Measurements from ENCODE around the gene CXCR4.

CXCR4 gene

GRCh38 chr2:136131961-136132824 is 14.2 kb upstream of the CXCR4 start:
- no peak for DNase-seq (ENCODE audit: low read depth in 2 of 2)

- no peak for DNase-seq (ENCODE audit: low read depth in 2 of 2)
Measured at GRCh38 chr2:136131484-136131960, 13.6 kb upstream of the CXCR4 start.

GRCh38 chr2:136130511-136130910 is 12.6 kb upstream of the CXCR4 start:
- no peak for DNase-seq (ENCODE audit: low read depth in 2 of 2)

- DNase-seq (ENCODE audit: low read depth in 2 of 2), result no peak
Measured at GRCh38 chr2:136130045-136130444, 12.1 kb upstream of the CXCR4 start.

- no peak for DNase-seq (ENCODE audit: low read depth in 2 of 2)
Measured at GRCh38 chr2:136129601-136130000, 11.7 kb upstream of the CXCR4 start.

- no peak for DNase-seq (ENCODE audit: low read depth in 2 of 2)
Measured at GRCh38 chr2:136128905-136129304, 11.0 kb upstream of the CXCR4 start.

- no peak for DNase-seq (ENCODE audit: low read depth in 2 of 2)
Measured at GRCh38 chr2:136128366-136128765, 10.4 kb upstream of the CXCR4 start.

GRCh38 chr2:136127356-136127755 is 9.4 kb upstream of the CXCR4 start:
- DNase-seq (ENCODE audit: low read depth in 2 of 2), result no peak

GRCh38 chr2:136126421-136126926 is 8.5 kb upstream of the CXCR4 start:
- DNase-seq (ENCODE audit: low read depth in 2 of 2), result no peak

- no peak for DNase-seq (ENCODE audit: low read depth in 2 of 2)
Measured at GRCh38 chr2:136126021-136126420, 8.1 kb upstream of the CXCR4 start.

- DNase-seq (ENCODE audit: low read depth in 2 of 2), result no peak
Measured at GRCh38 chr2:136125236-136125635, 7.3 kb upstream of the CXCR4 start.

- no peak for DNase-seq (ENCODE audit: low read depth in 2 of 2)
Measured at GRCh38 chr2:136124805-136125204, 6.9 kb upstream of the CXCR4 start.

- DNase-seq (ENCODE audit: low read depth in 2 of 2), result no peak
Measured at GRCh38 chr2:136122661-136123060, 4.7 kb upstream of the CXCR4 start.

- DNase-seq (ENCODE audit: low read depth in 2 of 2), result no peak
Measured at GRCh38 chr2:136121204-136121910, 3.4 kb upstream of the CXCR4 start.

GRCh38 chr2:136119717-136120675 is 2.0 kb upstream of the CXCR4 start:
- DNase-seq (ENCODE audit: low read depth in 2 of 2), result no peak

- DNase-seq (ENCODE audit: low read depth in 2 of 2), result no peak
Measured at GRCh38 chr2:136118819-136119716, 1.1 kb upstream of the CXCR4 start.

- DNase-seq (ENCODE audit: low read depth in 2 of 2), result no peak
Measured at GRCh38 chr2:136117391-136117841, 533 bp downstream of the CXCR4 start.

- no peak for DNase-seq (ENCODE audit: low read depth in 2 of 2)
Measured at GRCh38 chr2:136116813-136117390, 1.0 kb downstream of the CXCR4 start.

- DNase-seq (ENCODE audit: low read depth in 2 of 2), result no peak
Measured at GRCh38 chr2:136116151-136116812, 1.7 kb downstream of the CXCR4 start.
